Measurements from ENCODE around the gene TNS3.

- TF ChIP-seq CTCF (IDR thresholded peaks at IDR 0.05) (no peak), POLR2AphosphoS5 (IDR thresholded peaks at IDR 0.05; ENCODE audit: low read depth, low read length) (no peak; the same call in 1 of the 2 replicates), TCF7L2 (IDR thresholded peaks at IDR 0.05; ENCODE audit: low read depth, low read length) (no peak), REST (IDR thresholded peaks at IDR 0.05; ENCODE audit: insufficient read depth in 1 of 2, low read depth in 2 of 2, low read length in 1 of 2) (no peak), SIN3A (IDR thresholded peaks at IDR 0.05; ENCODE audit: borderline replicate concordance, insufficient read depth, low read depth, low read length) (no peak)
Measured at GRCh38 chr7:47461746-47462145, 120.2 kb downstream of the TNS3 start.
